IMR-90 (cell line): Measurements from ENCODE around the gene IGF1. TPM values are rescaled to one million over a fixed set of nuclear protein-coding genes. Genes with fewer than 3 reads are reported as not detected.

Experiments
- ATAC-seq: fragments of 200-7000 bp; cut with Tn5 transposase; 2 replicates; pipeline ENCODE4 v1.9.1; 2020; ENCODE audit warnings: low read depth, mild to moderate bottlenecking, moderate library complexity
- BruUV-seq: library from RNA; stranded (reverse); fragments of 400-500 nt; replicated peaks from 2 replicates; lab custom pipeline; 2021; lab: Mats Ljungman, UMichigan
- CTCF ChIA-PET: fragments of 300-600 bp; formaldehyde crosslinking; extraction: SDS; loops from one replicate; lab custom pipeline; 2021; ENCODE audit warnings: antibody characterized with exemption; lab: Yijun Ruan, JAX
- POLR2A ChIA-PET: fragments of 300-600 bp; sonication (Branson Sonifier 250); formaldehyde crosslinking; loops from one replicate; lab custom pipeline; 2022; ENCODE audit warnings: antibody characterized with exemption; ENCODE audit not compliant: unreplicated experiment; lab: Charles Lee
- DNase-seq: peaks from one replicate; pipeline ENCODE4 v3.0.0; 2013
- H2AFZ ChIP-seq: replicated peaks from 2 replicates; pipeline ENCODE3; 2013; ENCODE audit warnings: low read length, mild to moderate bottlenecking; ENCODE audit not compliant: poor library complexity
- H2AK5ac ChIP-seq: 2 replicates; pipeline ENCODE4 v1.6.1; 2013; ENCODE audit warnings: low read depth, low read length, inconsistent platforms
- H2AK9ac ChIP-seq: replicated peaks from 2 replicates; pipeline ENCODE3; 2013; ENCODE audit warnings: mild to moderate bottlenecking, low read depth, low read length, moderate library complexity; ENCODE audit not compliant: poor library complexity
- H2BK120ac ChIP-seq: 2 replicates; pipeline ENCODE4 v1.6.1; 2013; ENCODE audit warnings: low read depth, low read length, inconsistent platforms
- H2BK15ac ChIP-seq: 3 replicates; pipeline ENCODE4 v1.6.1; 2013; ENCODE audit warnings: low read depth, low read length, inconsistent platforms
- H2BK20ac ChIP-seq: 2 replicates; pipeline ENCODE4 v1.6.1; 2013; ENCODE audit warnings: low read depth, mild to moderate bottlenecking, inconsistent platforms, low read length, moderate library complexity
- H2BK5ac ChIP-seq: 2 replicates; pipeline ENCODE4 v1.6.1; 2013; ENCODE audit warnings: mild to moderate bottlenecking, low read depth, low read length, inconsistent platforms; ENCODE audit not compliant: poor library complexity, severe bottlenecking
- H3K14ac ChIP-seq: replicated peaks from 2 replicates; pipeline ENCODE4 v1.6.1; 2013; ENCODE audit warnings: low read depth, low read length, inconsistent platforms
- H3K18ac ChIP-seq: 2 replicates; pipeline ENCODE4 v1.6.1; 2013; ENCODE audit warnings: low read depth, low read length, control low read depth
- H3K23ac ChIP-seq: 2 replicates; pipeline ENCODE4 v1.6.1; 2013; ENCODE audit warnings: low read depth, low read length, inconsistent platforms
- H3K27ac ChIP-seq: 2 replicates; pipeline ENCODE4 v1.5.1; 2013; ENCODE audit warnings: mild to moderate bottlenecking, control low read depth, low read length; ENCODE audit not compliant: insufficient read depth
- H3K27me3 ChIP-seq: 2 replicates; pipeline ENCODE4 v1.6.1; 2013; ENCODE audit warnings: low read length; ENCODE audit not compliant: control insufficient read depth, insufficient read depth
- H3K36me3 ChIP-seq: 2 replicates; pipeline ENCODE4 v1.6.1; 2013; ENCODE audit warnings: low read length, mixed read lengths; ENCODE audit not compliant: control insufficient read depth, insufficient read depth
- H3K4ac ChIP-seq: 2 replicates; pipeline ENCODE4 v1.6.1; 2013; ENCODE audit warnings: low read depth, low read length, inconsistent platforms
- H3K4me1 ChIP-seq: 2 replicates; pipeline ENCODE4 v1.6.1; 2013; ENCODE audit warnings: low read length, mixed read lengths; ENCODE audit not compliant: control insufficient read depth, insufficient read depth
- H3K4me2 ChIP-seq: 2 replicates; pipeline ENCODE4 v1.6.1; 2013; ENCODE audit warnings: low read depth, mild to moderate bottlenecking, control low read depth, low read length, moderate library complexity
- H3K4me3 ChIP-seq: 2 replicates; pipeline ENCODE4 v1.5.1; 2013; ENCODE audit warnings: low read depth, mild to moderate bottlenecking, control low read depth, low read length, moderate library complexity; ENCODE audit not compliant: insufficient read depth
- H3K56ac ChIP-seq: 2 replicates; pipeline ENCODE4 v1.6.1; 2013; ENCODE audit warnings: low read length, inconsistent platforms; ENCODE audit not compliant: insufficient read depth; ENCODE audit errors: extremely low read depth
- H3K79me1 ChIP-seq, 2 experiments: 2 replicates each; pipeline ENCODE4 v1.6.1; 2013; ENCODE audit warnings: low read length in 2 of 2, inconsistent platforms in 1 of 2, low read depth in 1 of 2
- H3K9ac ChIP-seq: 2 replicates; pipeline ENCODE4 v1.6.1; 2013; ENCODE audit warnings: low read depth, low read length, control low read depth
- H3K9me1 ChIP-seq: 2 replicates; pipeline ENCODE4 v1.6.1; 2013; ENCODE audit warnings: low read length, inconsistent platforms; ENCODE audit not compliant: insufficient read depth
- H3K9me3 ChIP-seq: 2 replicates; pipeline ENCODE4 v1.6.1; 2013; ENCODE audit warnings: low read length; ENCODE audit not compliant: control insufficient read depth, insufficient read depth
- H4K20me1 ChIP-seq: 2 replicates; pipeline ENCODE4 v1.6.1; 2013; ENCODE audit warnings: low read length, inconsistent platforms; ENCODE audit not compliant: insufficient read depth
- H4K5ac ChIP-seq: 2 replicates; pipeline ENCODE4 v1.6.1; 2013; ENCODE audit warnings: mild to moderate bottlenecking, low read depth, low read length, control low read depth
- H4K8ac ChIP-seq, 2 experiments: 2 replicates each; pipeline ENCODE4 v1.6.1; 2013; ENCODE audit warnings: low read depth in 2 of 2, low read length in 2 of 2, control low read depth in 1 of 2, inconsistent platforms in 1 of 2
- H4K91ac ChIP-seq: 2 replicates; pipeline ENCODE4 v1.6.1; 2013; ENCODE audit warnings: low read depth, low read length, inconsistent platforms; ENCODE audit not compliant: insufficient read depth
- BHLHE40 ChIP-seq: fragments of 150-350 bp; IDR thresholded peaks from 2 replicates; pipeline ENCODE4 v1.6.1; 2016; ENCODE audit warnings: mild to moderate bottlenecking, low read depth, low read length
- CEBPB ChIP-seq: IDR thresholded peaks from 2 replicates; pipeline ENCODE4 v1.6.1; 2012; ENCODE audit warnings: low read depth, low read length, improper control_type of control experiment
- FOS ChIP-seq: fragments of 150-350 bp; IDR thresholded peaks from 2 replicates; pipeline ENCODE4 v1.6.1; 2016; ENCODE audit warnings: low read depth, low read length
- MXI1 ChIP-seq: IDR thresholded peaks from 2 replicates; pipeline ENCODE4 v1.6.1; 2012; ENCODE audit warnings: low read depth, mild to moderate bottlenecking, low read length, moderate library complexity, borderline replicate concordance
- NFE2L2 ChIP-seq: fragments of 150-350 bp; IDR thresholded peaks from 2 replicates; pipeline ENCODE4 v1.6.1; 2016; ENCODE audit warnings: low read depth, mild to moderate bottlenecking, low read length
- RAD21 ChIP-seq: IDR thresholded peaks from 2 replicates; pipeline ENCODE4 v1.6.1; 2012; ENCODE audit warnings: low read length, improper control_type of control experiment
- RCOR1 ChIP-seq: IDR thresholded peaks from 2 replicates; pipeline ENCODE4 v1.6.1; 2012; ENCODE audit warnings: mild to moderate bottlenecking, low read length, improper control_type of control experiment; ENCODE audit not compliant: insufficient replicate concordance
- RFX5 ChIP-seq: IDR thresholded peaks from 2 replicates; pipeline ENCODE4 v1.8.0; 2012; ENCODE audit warnings: low read depth, mild to moderate bottlenecking, low read length, moderate library complexity
- SMC3 ChIP-seq: fragments of 150-350 bp; IDR thresholded peaks from 2 replicates; pipeline ENCODE4 v1.6.1; 2016; ENCODE audit warnings: low read depth, mild to moderate bottlenecking, antibody characterized with exemption, low read length, moderate library complexity
- USF2 ChIP-seq: fragments of 150-350 bp; IDR thresholded peaks from 2 replicates; pipeline ENCODE4 v1.6.1; 2017; ENCODE audit warnings: mild to moderate bottlenecking, antibody characterized with exemption, low read length, low read depth
- dilution Hi-C: fragments of 300-500 bp; cut with HindIII; formaldehyde crosslinking; loops from one replicate; pipeline ENCODE4 v1.14.3; 2018; ENCODE audit warnings: low sequenced_read_pairs; ENCODE audit not compliant: unreplicated experiment
- in situ Hi-C: fragments of 300-500 bp; cut with MboI; formaldehyde crosslinking; loops from 3 replicates; pipeline ENCODE4 v1.14.3; 2019; ENCODE audit warnings: low sequenced_read_pairs, inconsistent platforms, mixed read lengths
- intact Hi-C: fragments of 100-400 bp; cut with micrococcal nuclease; formaldehyde crosslinking; loops from 2 replicates; pipeline ENCODE4 v1.10.0; 2022
- polyA plus RNA-seq, 3 experiments: library from polyadenylated mRNA; depleted of rRNA; stranded (reverse); fragments of >200 nt; gene quantifications; 2 replicates each; pipeline ENCODE4 v1.2.3, GENCODE V29; 2012; ENCODE audit warnings: low replicate concordance in 1 of 3
- total RNA-seq: library from RNA; depleted of rRNA; stranded (reverse); fragments of >200 nt; gene quantifications from 2 replicates; pipeline ENCODE4 v1.2.3, GENCODE V29; 2012
- TF ChIP-seq, protein P1 (sequence below): fragments of 150-350 bp; IDR thresholded peaks from 2 replicates; pipeline ENCODE4 v1.6.1; 2016; ENCODE audit warnings: low read depth, mild to moderate bottlenecking, low read length, moderate library complexity, borderline replicate concordance

Gene IGF1
- total and polyA plus RNA-seq, 2 of the 4 experiments (the other 2 are of a cell fraction), result under 0.01 to 0.12 TPM

DNA sequence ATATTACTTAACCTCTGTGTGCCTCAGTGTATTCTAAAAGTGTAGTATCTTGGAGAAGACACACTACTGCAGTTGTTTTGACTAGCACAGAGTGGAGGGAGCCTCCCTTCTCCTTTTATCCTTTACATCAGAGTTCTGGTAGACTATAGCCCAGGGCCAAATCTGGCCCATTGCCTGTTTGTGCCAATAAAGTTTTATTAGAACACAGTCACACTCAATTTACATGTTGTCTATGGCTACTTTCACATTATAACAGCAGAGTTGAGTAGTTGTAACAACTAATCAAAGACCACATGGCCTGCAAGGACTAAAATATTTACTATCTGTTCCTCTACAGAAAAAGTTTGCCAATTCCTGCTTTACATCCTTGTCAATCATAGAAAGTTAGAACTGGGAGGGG is 27.7 kb upstream of the IGF1 start:
- Histone ChIP-seq H3K4me2 (no peak overlapping the region), H4K20me1 (no peaks in the 10 kb centered on the region), H4K5ac (no peak overlapping the region), H4K8ac (no peak overlapping the region), H3K9ac (no peak overlapping the region), H3K18ac (no peak overlapping the region), H4K91ac (no peak overlapping the region), H2AK9ac (no peak overlapping the region), H3K9me1 (no peaks in the 10 kb centered on the region), H2BK15ac (no peak overlapping the region), H3K36me3 (no peaks in the 10 kb centered on the region), H3K9me3 (no peaks in the 10 kb centered on the region), H2BK120ac (no peak overlapping the region), H3K14ac (no peak overlapping the region), H3K27me3 (no peaks in the 10 kb centered on the region), H2AFZ (no peak overlapping the region), H3K4me3 (no peak overlapping the region), H3K79me1 (no peaks in the 10 kb centered on the region), H3K56ac (no peak overlapping the region), H3K23ac (no peak overlapping the region), H2AK5ac (no peak overlapping the region), H3K4me1 (no peaks in the 10 kb centered on the region), H3K4ac (no peak overlapping the region), H2BK5ac (no peak overlapping the region), H2BK20ac (no peak overlapping the region), H3K27ac (no peak overlapping the region)
- BruUV-seq, result no TSS peak
- ATAC-seq, result no peak
- TF ChIP-seq RAD21 (no peak), USF2 (no peak), SMC3 (no peak), BHLHE40 (no peak), FOS (no peak), NFE2L2 (no peak), RCOR1 (no peak), RFX5 (no peak), MXI1 (no peak), CEBPB (no peak)
- TF ChIP-seq, protein P1, sequence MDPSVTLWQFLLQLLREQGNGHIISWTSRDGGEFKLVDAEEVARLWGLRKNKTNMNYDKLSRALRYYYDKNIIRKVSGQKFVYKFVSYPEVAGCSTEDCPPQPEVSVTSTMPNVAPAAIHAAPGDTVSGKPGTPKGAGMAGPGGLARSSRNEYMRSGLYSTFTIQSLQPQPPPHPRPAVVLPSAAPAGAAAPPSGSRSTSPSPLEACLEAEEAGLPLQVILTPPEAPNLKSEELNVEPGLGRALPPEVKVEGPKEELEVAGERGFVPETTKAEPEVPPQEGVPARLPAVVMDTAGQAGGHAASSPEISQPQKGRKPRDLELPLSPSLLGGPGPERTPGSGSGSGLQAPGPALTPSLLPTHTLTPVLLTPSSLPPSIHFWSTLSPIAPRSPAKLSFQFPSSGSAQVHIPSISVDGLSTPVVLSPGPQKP, result no peak
- no peak for DNase-seq
- CTCF ChIA-PET, result no interaction called here
- in situ Hi-C loops (no loop called here), intact Hi-C loops (no loop called here), dilution Hi-C loops (no loop called here)
- POLR2A ChIA-PET, result no interaction called here
